Ecto neural progenitor cell (in vitro differentiated cells): ENCODE results near the gene LRRFIP1.

Experiments used
- DNase-seq: peaks from one replicate; pipeline ENCODE4 v3.0.0-alpha.2; 2018; ENCODE audit warnings: low spot score

Gene LRRFIP1

GRCh38 chr2:237616734-237617586 is 10.4 kb upstream of the LRRFIP1 start:
- no peak for DNase-seq

GRCh38 chr2:237617587-237617982 is 9.8 kb upstream of the LRRFIP1 start:
- DNase-seq = no peak

GRCh38 chr2:237618449-237618848 is 8.9 kb upstream of the LRRFIP1 start:
- DNase-seq = no peak

GRCh38 chr2:237623428-237624403 is 3.7 kb upstream of the LRRFIP1 start:
- no peak for DNase-seq

GRCh38 chr2:237624565-237624964 is 2.8 kb upstream of the LRRFIP1 start:
- no peak for DNase-seq

- no peak for DNase-seq
These were observed 2.1 kb upstream of the LRRFIP1 start for GRCh38 chr2:237625216-237625705.

- DNase-seq = no peak
These were observed 1.6 kb upstream of the LRRFIP1 start for GRCh38 chr2:237625777-237626176.

GRCh38 chr2:237626813-237627440 is 460 bp upstream of the LRRFIP1 start:
- DNase-seq = peak; percentile 58

GRCh38 chr2:237628247-237629187 is 1.1 kb downstream of the LRRFIP1 start:
- no peak for DNase-seq

GRCh38 chr2:237629188-237629534 is 1.8 kb downstream of the LRRFIP1 start:
- DNase-seq = no peak

- DNase-seq = no peak
These were observed 2.4 kb downstream of the LRRFIP1 start for GRCh38 chr2:237629739-237630138.

GRCh38 chr2:237630216-237631000 is 3.0 kb downstream of the LRRFIP1 start:
- DNase-seq = no peak

GRCh38 chr2:237631007-237631785 is 3.8 kb downstream of the LRRFIP1 start:
- no peak for DNase-seq

GRCh38 chr2:237631801-237632585 is 4.6 kb downstream of the LRRFIP1 start:
- no peak for DNase-seq

- DNase-seq = no peak
These were observed 5.7 kb downstream of the LRRFIP1 start for GRCh38 chr2:237633061-237633561.

GRCh38 chr2:237636578-237636977 is 9.2 kb downstream of the LRRFIP1 start:
- no peak for DNase-seq

- no peak for DNase-seq
These were observed 10.2 kb downstream of the LRRFIP1 start for GRCh38 chr2:237637429-237638135.

GRCh38 chr2:237638176-237638575 is 10.8 kb downstream of the LRRFIP1 start:
- no peak for DNase-seq
